Measurements from ENCODE around the gene RHEX.
"Not testable (repeated sequence)": the region's sequence is repeated elsewhere in the genome, so short reads cannot be mapped to it uniquely, and the experiment has no call there.

The RHEX gene

DNA sequence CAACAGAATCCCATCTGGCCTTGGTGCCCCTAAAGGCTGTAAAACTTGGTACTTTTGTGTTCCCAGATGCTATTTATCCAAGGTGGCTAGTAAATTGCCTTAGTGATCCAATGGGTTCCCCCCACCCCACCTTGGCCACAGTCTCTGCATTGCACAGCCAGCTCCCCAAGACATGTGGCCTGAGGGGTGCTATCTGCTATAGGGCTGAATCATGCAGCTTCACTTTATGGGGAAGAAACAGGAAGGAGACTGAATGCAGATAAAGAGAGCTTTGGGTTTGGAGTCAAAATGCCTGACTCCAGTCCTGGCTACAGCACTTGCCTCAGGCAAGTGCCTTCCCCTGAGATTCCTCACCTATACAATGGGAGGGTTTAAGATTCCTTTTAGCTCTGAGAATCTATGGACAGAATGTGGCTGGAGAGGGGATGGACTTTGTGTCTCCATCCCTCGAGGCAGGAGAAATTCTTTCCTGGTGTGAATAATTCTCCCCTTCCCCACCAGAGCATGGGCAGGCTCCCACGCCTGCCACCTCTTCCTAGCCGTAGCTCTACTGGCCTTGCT lies 6.5 kb downstream of the RHEX start:
- no peak for DNase-seq (ENCODE audit: low spot score)

GRCh38 chr1:206060844-206061243 lies 7.9 kb downstream of the RHEX start:
- no peak for DNase-seq (ENCODE audit: low spot score)

DNA sequence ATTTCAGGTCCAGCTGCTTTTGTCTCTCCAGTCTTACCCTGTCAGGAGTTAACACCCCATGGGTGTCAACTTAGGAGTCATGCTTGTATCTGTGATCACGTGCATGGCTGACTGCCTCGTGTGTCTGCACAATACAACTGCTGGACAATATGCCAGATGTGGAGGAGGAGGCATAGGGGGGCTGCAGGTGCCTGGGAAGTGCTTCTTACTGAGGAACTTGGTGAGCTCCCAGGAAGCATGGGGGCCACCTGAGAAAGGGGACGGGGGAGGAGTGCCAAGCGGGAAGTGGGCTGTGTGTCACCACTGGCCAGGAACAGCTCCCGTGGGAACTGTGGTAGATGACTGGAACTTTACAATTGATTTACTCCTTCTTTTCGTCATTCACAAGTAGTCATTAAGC lies 9.5 kb downstream of the RHEX start:
- DNase-seq (ENCODE audit: low spot score), result no peak

DNA sequence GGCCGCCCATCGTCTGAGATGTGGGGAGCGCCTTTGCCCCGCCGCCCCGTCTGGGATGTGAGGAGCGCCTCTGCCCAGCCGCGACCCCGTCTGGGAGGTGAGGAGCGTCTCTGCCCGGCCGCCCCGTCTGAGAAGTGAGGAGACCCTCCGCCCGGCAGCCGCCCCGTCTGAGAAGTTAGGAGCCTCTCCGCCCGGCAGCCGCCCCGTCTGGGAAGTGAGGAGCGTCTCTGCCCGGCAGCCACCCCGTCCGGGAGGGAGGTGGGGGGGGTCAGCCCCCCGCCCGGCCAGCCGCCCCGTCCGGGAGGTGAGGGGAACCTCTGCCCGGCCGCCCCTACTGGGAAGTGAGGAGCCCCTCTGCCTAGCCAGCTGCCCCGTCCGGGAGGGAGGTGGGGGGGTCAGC lies 11.0 kb downstream of the RHEX start:
- DNase-seq (ENCODE audit: low spot score), result not testable (repeated sequence)

- not testable (repeated sequence) for DNase-seq (ENCODE audit: low spot score)
Measured at GRCh38 chr1:206064501-206064900, 11.5 kb downstream of the RHEX start.

DNA sequence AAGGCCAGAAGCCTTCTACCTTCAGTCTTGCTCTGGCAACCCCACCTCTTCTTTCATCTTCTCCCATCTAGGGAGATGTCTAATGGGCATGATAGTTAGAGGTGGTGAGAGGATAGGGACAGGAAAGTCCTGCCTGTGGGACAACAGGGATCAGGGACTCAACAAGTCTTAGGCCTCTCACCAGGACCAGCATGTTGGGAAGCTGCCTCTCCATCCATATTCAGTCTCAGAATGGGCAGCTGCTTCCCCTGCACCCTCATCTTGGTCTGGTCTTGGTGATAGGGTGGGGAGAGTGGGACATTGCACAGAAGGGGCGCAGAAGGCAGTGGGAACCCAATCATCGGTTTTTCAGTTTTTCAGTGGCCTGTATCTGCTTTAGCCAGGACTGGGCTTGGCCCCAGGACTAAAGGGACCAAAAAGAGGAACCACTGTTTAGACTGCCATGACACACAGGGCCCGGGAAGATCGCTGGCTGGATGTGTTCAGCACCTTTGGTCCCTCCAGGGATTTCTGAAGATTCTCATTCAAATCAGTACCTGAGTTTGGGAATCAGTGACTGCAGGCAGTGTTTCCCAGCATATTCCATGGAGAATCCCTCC lies 12.7 kb downstream of the RHEX start:
- DNase-seq (ENCODE audit: low spot score), result no peak

DNA sequence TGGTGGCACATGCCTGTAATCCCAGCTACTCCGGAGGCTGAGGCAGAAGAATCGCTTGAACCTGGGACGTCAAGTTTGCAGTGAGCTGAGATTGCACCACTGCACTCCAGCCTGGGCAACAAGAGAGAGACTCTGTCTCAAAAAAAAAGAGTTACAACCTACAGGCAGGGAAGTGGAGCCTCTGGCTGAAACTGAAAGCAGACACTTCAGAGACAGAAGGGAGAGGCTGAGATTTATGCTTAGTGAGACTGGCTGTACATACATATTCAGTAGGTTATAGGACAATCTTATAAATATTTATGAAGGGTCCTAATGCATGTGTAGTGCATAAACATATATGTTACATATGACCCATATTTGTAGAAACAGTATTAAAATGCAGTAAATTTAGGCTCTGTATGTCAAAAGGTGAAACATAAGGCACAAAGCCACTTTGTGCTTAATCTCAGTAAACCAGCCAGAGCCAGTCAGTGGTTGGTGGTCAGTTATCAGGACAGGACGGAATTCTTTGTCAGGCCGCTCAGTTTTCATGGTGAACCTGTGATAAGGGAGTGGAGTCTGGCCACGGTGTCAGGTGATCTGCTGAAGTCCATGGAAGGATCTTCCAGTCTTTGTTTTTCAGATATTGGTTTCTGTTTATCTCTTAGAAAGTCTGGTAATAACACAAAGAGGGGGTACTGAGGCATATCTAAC lies 13.7 kb downstream of the RHEX start:
- peak; percentile 26 for DNase-seq (ENCODE audit: low spot score)

- DNase-seq (ENCODE audit: low spot score), result no peak
Measured at GRCh38 chr1:206067486-206068227, 14.7 kb downstream of the RHEX start.

DNA sequence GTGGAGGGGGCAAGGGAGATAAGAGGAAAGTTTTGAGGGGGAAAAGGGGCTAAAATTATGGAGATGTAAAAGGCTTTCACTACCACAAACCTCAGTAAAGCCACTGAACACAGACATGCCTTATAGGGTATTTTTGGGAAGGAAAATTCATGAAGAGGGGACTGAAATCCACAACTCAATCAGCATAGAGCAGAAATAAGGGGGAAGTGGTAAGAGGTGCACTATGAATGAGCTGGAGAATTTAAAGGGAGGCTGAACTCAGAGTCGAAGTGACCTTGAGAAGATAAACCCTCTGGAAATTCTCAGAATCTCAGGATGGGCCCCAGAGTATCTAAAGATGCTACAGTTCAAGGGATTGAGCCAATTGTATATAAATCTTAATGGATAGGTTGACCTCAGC lies 15.3 kb downstream of the RHEX start:
- no peak for DNase-seq (ENCODE audit: low spot score)

- no peak for DNase-seq (ENCODE audit: low spot score)
Measured at GRCh38 chr1:206070627-206071304, 17.8 kb downstream of the RHEX start.

DNA sequence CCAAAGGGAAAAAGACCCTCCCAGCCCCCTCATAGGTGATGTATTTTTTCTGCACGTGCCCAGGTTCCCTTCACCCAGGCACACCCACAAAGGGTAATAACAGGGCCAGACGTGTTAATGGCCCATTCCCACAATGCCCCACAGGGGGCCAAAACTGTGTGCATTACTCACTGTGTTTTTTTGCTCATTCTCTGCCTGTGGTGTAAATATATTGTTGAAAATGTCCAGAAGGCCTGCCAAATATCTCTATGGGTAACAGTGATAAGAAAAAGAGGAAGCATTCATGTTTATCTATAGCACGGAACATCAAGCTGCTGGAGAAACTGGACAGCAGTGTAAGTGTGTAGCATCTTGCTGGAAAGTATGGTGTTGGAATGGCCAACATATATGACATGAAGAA lies 21.9 kb downstream of the RHEX start:
- no peak for DNase-seq (ENCODE audit: low spot score)

- DNase-seq (ENCODE audit: low spot score), result no peak
Measured at GRCh38 chr1:206075786-206076755, 23.1 kb downstream of the RHEX start.

DNA sequence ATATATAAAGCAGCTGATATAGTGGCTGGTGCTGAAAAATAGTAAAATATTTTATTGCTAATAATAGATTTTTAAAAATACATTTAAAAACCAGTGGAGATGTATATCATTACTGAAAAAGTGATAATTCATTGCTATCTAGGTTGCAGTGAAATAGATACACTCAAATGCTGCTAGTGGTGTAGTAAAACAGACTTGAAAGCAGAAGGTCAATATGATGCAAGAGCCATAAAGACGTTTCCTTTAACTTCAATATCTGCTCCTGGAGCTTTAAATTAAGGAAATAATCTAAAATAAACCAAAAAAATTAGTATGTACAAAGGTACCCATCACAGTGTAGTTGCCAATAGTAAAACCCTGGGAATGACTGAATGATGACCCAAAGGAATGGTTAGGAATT lies 26.2 kb downstream of the RHEX start:
- no peak for DNase-seq (ENCODE audit: low spot score)

DNA sequence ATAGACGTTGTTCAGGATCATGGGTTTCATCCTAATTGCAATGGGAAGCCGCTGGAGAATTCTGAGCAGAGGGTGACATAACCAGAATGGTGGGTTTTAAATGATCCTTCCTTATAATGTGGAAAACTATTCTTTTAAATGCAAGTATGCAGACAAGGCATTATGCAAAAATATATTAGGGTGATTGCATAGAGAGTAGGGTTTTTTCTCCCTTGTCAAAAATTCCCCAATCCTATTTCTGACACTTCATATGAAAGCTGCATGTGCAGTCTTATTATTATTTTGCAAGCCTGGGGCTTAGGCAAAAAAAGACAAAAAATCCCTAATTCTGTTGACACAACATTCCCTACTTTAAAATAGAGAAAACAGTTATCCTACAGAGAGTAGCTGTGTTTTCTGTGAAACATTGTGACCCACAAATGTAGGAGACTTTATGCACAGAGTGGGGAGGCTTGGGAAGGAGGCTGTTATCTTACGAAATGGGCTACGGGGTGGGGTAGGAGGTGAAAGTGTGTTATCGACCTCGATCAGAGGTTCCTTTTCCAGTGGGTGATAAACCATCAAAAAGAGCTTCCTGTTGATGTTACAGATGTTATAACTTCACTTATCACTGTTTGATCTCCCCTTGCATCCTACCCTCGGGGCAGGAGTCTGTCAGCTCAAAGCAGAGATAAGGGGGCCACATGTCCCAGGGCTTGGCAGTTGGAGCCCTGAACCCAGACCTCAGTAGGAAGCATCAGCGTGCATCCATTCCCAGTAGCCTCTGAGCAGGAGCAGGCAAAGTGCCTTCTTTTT lies 27.2 kb downstream of the RHEX start:
- no peak for DNase-seq (ENCODE audit: low spot score)

DNA sequence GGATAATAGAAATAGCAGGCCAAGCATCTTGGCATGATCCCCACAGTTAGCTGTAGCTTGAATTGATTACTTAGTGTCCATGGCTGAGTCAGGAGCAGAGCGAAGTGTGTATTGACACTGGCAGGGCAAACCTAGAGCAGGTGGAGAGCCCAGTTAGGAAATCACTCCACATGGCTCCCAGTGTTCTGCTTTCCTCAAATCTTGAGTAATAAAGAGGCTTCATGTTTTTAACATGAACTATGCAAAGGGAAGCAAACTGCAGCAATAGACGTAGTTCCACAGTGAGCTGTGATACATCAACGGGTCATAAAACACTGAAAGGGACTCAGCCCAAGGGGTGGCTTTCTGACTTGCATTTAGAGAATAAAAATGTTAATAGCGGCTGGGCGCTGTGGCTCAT lies 28.9 kb downstream of the RHEX start:
- DNase-seq (ENCODE audit: low spot score), result no peak

- DNase-seq (ENCODE audit: low spot score), result no peak
Measured at GRCh38 chr1:206082831-206083695, 30.1 kb downstream of the RHEX start.

DNA sequence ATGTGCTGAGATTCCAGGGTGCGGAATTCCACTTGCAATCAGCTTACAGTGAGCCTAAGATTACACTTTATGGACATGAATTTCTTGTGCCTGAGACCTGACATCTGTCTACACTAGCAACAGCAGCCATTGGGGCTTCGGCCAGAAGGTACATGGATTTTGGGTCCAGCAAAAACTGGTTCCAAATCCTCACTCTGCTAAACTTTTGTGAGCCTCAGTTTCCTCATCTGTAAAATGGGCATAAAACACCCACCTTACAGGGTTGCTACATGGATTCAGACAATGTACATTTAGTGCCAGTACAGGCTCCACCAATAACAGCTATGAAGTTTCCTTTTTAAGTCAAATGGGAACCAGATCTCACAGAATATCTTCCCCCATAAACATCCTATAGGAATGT lies 30.8 kb downstream of the RHEX start:
- no peak for DNase-seq (ENCODE audit: low spot score)

DNA sequence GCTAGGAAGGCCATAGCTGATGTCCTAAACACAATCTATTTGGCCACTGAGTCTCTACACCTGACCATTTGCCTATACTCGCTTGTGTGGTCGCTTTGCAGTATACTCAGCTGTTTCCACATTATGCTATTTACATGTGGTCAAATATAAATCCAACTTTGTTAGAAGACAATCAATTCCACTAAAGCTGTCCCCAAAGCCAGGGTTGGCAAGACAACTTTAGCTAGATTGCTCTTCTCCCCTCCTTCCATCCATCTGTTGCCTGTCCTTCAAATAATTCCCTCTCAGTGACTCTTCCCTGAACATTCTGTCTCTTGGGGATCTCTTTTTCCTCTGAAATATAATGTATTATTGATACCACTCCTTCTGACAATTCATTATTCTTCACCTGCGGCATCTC lies 34.1 kb downstream of the RHEX start:
- DNase-seq (ENCODE audit: low spot score), result no peak

DNA sequence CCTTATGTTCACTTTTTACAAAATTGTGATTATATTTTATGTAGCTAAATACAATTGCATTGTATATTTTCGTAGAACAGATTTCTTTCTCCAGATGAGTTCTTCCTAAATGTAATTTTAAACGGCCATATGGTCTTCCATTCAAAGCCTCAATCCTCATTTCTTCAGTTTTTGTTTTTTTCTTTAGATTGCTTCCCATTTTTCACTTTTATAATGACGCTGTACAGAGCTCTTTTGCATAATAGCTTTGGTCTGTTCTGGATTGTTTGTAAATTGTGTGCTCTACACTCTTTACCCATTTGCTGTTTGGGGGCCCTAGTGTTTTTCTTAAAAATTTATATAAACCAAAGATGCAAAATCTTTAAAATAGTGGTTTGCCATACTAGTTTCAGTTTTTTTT lies 36.4 kb downstream of the RHEX start:
- DNase-seq (ENCODE audit: low spot score), result no peak
